ENCODE results near the gene CNDP1.

Gene CNDP1

DNA sequence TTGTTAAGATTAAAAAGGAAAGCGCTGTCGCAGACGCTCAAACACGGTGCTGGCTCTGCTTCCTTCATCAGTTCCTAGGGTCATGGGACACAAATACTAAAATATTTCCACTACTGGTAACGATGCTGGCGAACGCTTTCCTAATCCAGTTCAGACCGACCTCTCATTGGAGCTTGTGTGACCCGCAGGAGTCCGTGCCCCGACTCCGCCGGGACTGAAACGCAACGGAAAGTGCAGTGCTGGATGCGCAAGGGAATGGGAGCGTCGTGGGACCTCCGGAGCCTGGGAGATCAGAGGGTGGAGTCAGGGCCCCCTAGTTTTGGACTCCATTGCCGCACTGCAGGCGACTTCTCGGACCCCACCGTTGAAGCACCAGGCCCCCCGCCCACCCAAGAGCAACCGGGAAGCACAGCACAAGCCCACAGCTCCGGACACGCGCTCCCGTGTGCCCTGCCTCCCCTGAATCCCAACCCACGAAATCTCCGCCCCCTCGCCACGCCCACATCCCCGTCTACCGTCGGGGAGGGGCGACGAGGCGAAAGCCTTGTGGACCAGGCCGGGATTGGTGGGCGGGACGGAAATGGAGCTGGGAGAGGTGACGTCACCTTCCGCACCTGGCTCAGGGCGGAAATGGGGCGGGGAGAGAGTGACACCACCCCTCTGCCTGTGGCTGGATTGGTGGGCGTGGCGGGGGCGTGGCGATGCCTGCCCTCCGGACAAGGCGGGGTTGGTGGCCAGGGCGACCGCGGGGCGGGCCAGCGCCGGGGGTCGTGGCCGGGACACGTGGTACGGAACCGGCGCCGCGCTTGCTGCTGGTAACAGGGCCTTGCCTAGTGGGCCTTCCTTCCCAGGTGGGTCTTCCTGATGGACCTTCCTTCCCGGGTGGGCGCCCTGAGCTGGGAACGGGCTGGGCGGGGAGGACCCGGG is 38.5 kb upstream of the CNDP1 start, which contains the start of gene CNDP2:
TSS of gene CNDP2 (plus strand) at position 783 of the 927 bp plus-strand sequence. CDS start 3,611 bp downstream, outside the sequence.
- peak within 1 kb of the TSS; percentile 73 for H2BK5ac ChIP-seq (ENCODE audit: low read depth, low read length, poor library complexity)
- no peaks in the 10 kb centered on the region for H3K27me3 ChIP-seq (ENCODE audit: insufficient read depth, low read length)
- no peaks in the 10 kb centered on the region for H3K9me3 ChIP-seq (ENCODE audit: insufficient read depth, low read depth, low read length)
- no peak within 1 kb of the TSS for H3K23ac ChIP-seq (ENCODE audit: low read length)
- peak within 1 kb of the TSS; percentile 88 for H3K18ac ChIP-seq (ENCODE audit: low read length)
- no CpG with 5 or more reads among the region's 71 CpGs for WGBS (ENCODE audit: extremely low coverage, insufficient coverage, insufficient read length)
- peak within 1 kb of the TSS; percentile 59 for H2AK5ac ChIP-seq (ENCODE audit: low read length)
- H3K27ac ChIP-seq (ENCODE audit: low read depth, low read length): peak within 1 kb of the TSS; percentile 60
- peak within 1 kb of the TSS; percentile 98 for H3K4me3 ChIP-seq (ENCODE audit: low read depth, low read length)
- H3K4me2 ChIP-seq (ENCODE audit: low read length): peak within 1 kb of the TSS; percentile 92
- peak within 1 kb of the TSS; percentile 78 for H3K14ac ChIP-seq (ENCODE audit: low read length)
- peaks cover 0 to 2% of the 10 kb centered on the region in 2 experiments for H3K36me3 ChIP-seq (ENCODE audit: control insufficient read depth in 1 of 2, insufficient read depth in 2 of 2, low read length in 2 of 2)
- peaks cover 12% of the 10 kb centered on the region for H3K79me2 ChIP-seq (ENCODE audit: control insufficient read depth, insufficient read depth, low read length, poor library complexity)
- peak within 1 kb of the TSS; percentile 96 for H3K9ac ChIP-seq (ENCODE audit: low read length)
- H4K91ac ChIP-seq (ENCODE audit: low read depth, low read length): peak within 1 kb of the TSS; percentile 79
- peaks cover 9% of the 10 kb centered on the region for H3K79me1 ChIP-seq (ENCODE audit: low read length)
- peak within 1 kb of the TSS; percentile 82 for H4K12ac ChIP-seq (ENCODE audit: low read depth, low read length)
- peak within 1 kb of the TSS; percentile 66 for H3K4ac ChIP-seq (ENCODE audit: low read depth, low read length)
- H4K8ac ChIP-seq (ENCODE audit: low read depth, low read length): peak within 1 kb of the TSS; percentile 85
- peaks cover 18 to 19% of the 10 kb centered on the region in 2 experiments for H3K4me1 ChIP-seq (ENCODE audit: control insufficient read depth in 1 of 2, insufficient read depth in 2 of 2, low read length in 2 of 2)
- peak within 1 kb of the TSS; percentile 62 for H2BK120ac ChIP-seq (ENCODE audit: insufficient read depth, low read length, poor library complexity)
- H2AFZ ChIP-seq (ENCODE audit: insufficient read depth, low read length, poor library complexity): peak within 1 kb of the TSS; percentile 61
- peak within 1 kb of the TSS; percentile 16 for H2BK12ac ChIP-seq (ENCODE audit: low read length)
- DNase-seq: peak; percentile 99 to 100

DNA sequence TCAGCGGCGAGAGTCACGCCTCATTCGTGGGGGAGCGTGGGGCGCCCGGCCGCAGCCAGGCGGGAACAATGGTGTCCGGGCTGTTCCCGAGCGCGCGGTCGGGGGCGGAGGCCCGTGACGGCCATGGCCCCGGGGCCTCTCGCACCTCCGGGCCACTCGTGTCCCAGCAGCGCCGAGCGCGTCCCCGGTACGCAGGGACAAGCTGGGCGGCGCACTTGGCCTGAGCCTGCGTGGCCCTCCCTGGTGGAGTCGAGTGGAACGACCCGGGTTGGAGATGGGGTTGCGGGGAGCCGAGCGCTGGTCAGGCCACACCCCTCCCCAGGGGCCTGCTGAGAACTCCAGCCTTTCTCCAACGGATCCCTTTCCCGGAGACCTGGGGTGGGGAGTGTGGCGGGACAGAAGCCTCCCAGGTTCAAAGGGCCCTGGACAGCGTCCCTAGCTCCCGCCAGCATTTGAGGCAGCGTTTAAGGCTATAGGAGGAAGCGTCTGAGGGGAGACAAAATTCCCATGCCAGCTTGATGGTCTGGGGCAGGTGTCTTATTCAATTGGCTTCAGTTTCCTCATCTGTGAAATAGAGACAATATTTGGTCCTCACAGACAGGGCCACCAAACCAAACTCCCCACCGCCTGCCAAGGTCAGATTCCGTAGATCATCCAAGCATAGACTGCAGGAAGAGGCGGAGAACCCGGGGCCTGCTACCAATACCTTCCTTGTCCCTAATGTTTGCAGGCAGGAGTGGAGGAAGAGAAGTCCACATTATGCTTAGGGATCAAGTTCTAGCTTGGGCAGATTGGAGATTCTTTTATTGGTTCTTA is 37.6 kb upstream of the CNDP1 start:
- Histone ChIP-seq H4K12ac (ENCODE audit: low read depth, low read length) (peak overlapping the region; percentile 82), H2BK12ac (ENCODE audit: low read length) (peak overlapping the region; percentile 16), H3K9ac (ENCODE audit: low read length) (peak overlapping the region; percentile 96), H4K8ac (ENCODE audit: low read depth, low read length) (peak overlapping the region; percentile 73), H2BK5ac (ENCODE audit: low read depth, low read length, poor library complexity) (peak overlapping the region; percentile 73), H4K91ac (ENCODE audit: low read depth, low read length) (peak overlapping the region; percentile 79), H3K4ac (ENCODE audit: low read depth, low read length) (peak overlapping the region; percentile 66), H3K27ac (ENCODE audit: low read depth, low read length) (peak overlapping the region; percentile 60), H3K23ac (ENCODE audit: low read length) (no peak overlapping the region), H3K36me3 (ENCODE audit: control insufficient read depth in 1 of 2, insufficient read depth in 2 of 2, low read length in 2 of 2) (peaks cover 0 to 2% of the 10 kb centered on the region in 2 experiments), H3K4me1 (ENCODE audit: control insufficient read depth in 1 of 2, insufficient read depth in 2 of 2, low read length in 2 of 2) (peaks cover 18 to 19% of the 10 kb centered on the region in 2 experiments), H3K4me3 (ENCODE audit: low read depth, low read length) (peak overlapping the region; percentile 98), H2BK120ac (ENCODE audit: insufficient read depth, low read length, poor library complexity) (peak overlapping the region; percentile 62), H3K27me3 (ENCODE audit: insufficient read depth, low read length) (no peaks in the 10 kb centered on the region), H2AFZ (ENCODE audit: insufficient read depth, low read length, poor library complexity) (peak overlapping the region; percentile 61), H2AK5ac (ENCODE audit: low read length) (peak overlapping the region; percentile 59), H3K79me2 (ENCODE audit: control insufficient read depth, insufficient read depth, low read length, poor library complexity) (peaks cover 15% of the 10 kb centered on the region), H3K14ac (ENCODE audit: low read length) (peak overlapping the region; percentile 78), H3K79me1 (ENCODE audit: low read length) (peaks cover 12% of the 10 kb centered on the region), H3K9me3 (ENCODE audit: insufficient read depth, low read depth, low read length) (no peaks in the 10 kb centered on the region), H3K4me2 (ENCODE audit: low read length) (peak overlapping the region; percentile 72), H3K18ac (ENCODE audit: low read length) (peak overlapping the region; percentile 88)
- no CpG with 5 or more reads among the region's 48 CpGs for WGBS (ENCODE audit: extremely low coverage, insufficient coverage, insufficient read length)
- DNase-seq: peak; percentile 43 to 57

GRCh38 chr18:74497324-74497676 is 37.0 kb upstream of the CNDP1 start:
- Histone ChIP-seq H4K8ac (ENCODE audit: low read depth, low read length) (no peak overlapping the region), H3K4me2 (ENCODE audit: low read length) (peak overlapping the region; percentile 72), H3K79me2 (ENCODE audit: control insufficient read depth, insufficient read depth, low read length, poor library complexity) (peaks cover 15% of the 10 kb centered on the region), H3K79me1 (ENCODE audit: low read length) (peaks cover 12% of the 10 kb centered on the region), H2AFZ (ENCODE audit: insufficient read depth, low read length, poor library complexity) (no peak overlapping the region), H3K9me3 (ENCODE audit: insufficient read depth, low read depth, low read length) (no peaks in the 10 kb centered on the region), H3K4me3 (ENCODE audit: low read depth, low read length) (no peak overlapping the region), H3K14ac (ENCODE audit: low read length) (no peak overlapping the region), H2BK5ac (ENCODE audit: low read depth, low read length, poor library complexity) (no peak overlapping the region), H3K4me1 (ENCODE audit: control insufficient read depth in 1 of 2, insufficient read depth in 2 of 2, low read length in 2 of 2) (peaks cover 18 to 19% of the 10 kb centered on the region in 2 experiments), H2BK12ac (ENCODE audit: low read length) (peak overlapping the region; percentile 53), H3K18ac (ENCODE audit: low read length) (no peak overlapping the region), H2BK120ac (ENCODE audit: insufficient read depth, low read length, poor library complexity) (no peak overlapping the region), H3K27me3 (ENCODE audit: insufficient read depth, low read length) (no peaks in the 10 kb centered on the region), H4K91ac (ENCODE audit: low read depth, low read length) (no peak overlapping the region), H3K9ac (ENCODE audit: low read length) (no peak overlapping the region), H2AK5ac (ENCODE audit: low read length) (no peak overlapping the region), H3K23ac (ENCODE audit: low read length) (no peak overlapping the region), H3K4ac (ENCODE audit: low read depth, low read length) (peak overlapping the region; percentile 72), H3K36me3 (ENCODE audit: control insufficient read depth in 1 of 2, insufficient read depth in 2 of 2, low read length in 2 of 2) (peaks cover 0 to 2% of the 10 kb centered on the region in 2 experiments), H3K27ac (ENCODE audit: low read depth, low read length) (no peak overlapping the region), H4K12ac (ENCODE audit: low read depth, low read length) (no peak overlapping the region)
- no peak for DNase-seq
- no CpG with 5 or more reads among the region's 8 CpGs for WGBS (ENCODE audit: extremely low coverage, insufficient coverage, insufficient read length)

GRCh38 chr18:74497778-74498177 is 36.5 kb upstream of the CNDP1 start:
- Histone ChIP-seq H4K12ac (ENCODE audit: low read depth, low read length) (no peak overlapping the region), H2BK5ac (ENCODE audit: low read depth, low read length, poor library complexity) (no peak overlapping the region), H2BK120ac (ENCODE audit: insufficient read depth, low read length, poor library complexity) (no peak overlapping the region), H3K36me3 (ENCODE audit: control insufficient read depth in 1 of 2, insufficient read depth in 2 of 2, low read length in 2 of 2) (peaks cover 2 to 4% of the 10 kb centered on the region in 2 experiments), H3K9ac (ENCODE audit: low read length) (no peak overlapping the region), H2AFZ (ENCODE audit: insufficient read depth, low read length, poor library complexity) (no peak overlapping the region), H3K14ac (ENCODE audit: low read length) (no peak overlapping the region), H3K9me3 (ENCODE audit: insufficient read depth, low read depth, low read length) (no peaks in the 10 kb centered on the region), H4K91ac (ENCODE audit: low read depth, low read length) (no peak overlapping the region), H3K27ac (ENCODE audit: low read depth, low read length) (no peak overlapping the region), H2BK12ac (ENCODE audit: low read length) (no peak overlapping the region), H3K79me1 (ENCODE audit: low read length) (peaks cover 14% of the 10 kb centered on the region), H3K4me2 (ENCODE audit: low read length) (no peak overlapping the region), H3K18ac (ENCODE audit: low read length) (no peak overlapping the region), H3K27me3 (ENCODE audit: insufficient read depth, low read length) (no peaks in the 10 kb centered on the region), H3K79me2 (ENCODE audit: control insufficient read depth, insufficient read depth, low read length, poor library complexity) (peaks cover 16% of the 10 kb centered on the region), H3K4me3 (ENCODE audit: low read depth, low read length) (no peak overlapping the region), H3K23ac (ENCODE audit: low read length) (no peak overlapping the region), H2AK5ac (ENCODE audit: low read length) (no peak overlapping the region), H3K4ac (ENCODE audit: low read depth, low read length) (peak overlapping the region; percentile 72), H4K8ac (ENCODE audit: low read depth, low read length) (no peak overlapping the region), H3K4me1 (ENCODE audit: control insufficient read depth in 1 of 2, insufficient read depth in 2 of 2, low read length in 2 of 2) (peaks cover 18 to 19% of the 10 kb centered on the region in 2 experiments)
- no CpG with 5 or more reads among the region's 3 CpGs for WGBS (ENCODE audit: extremely low coverage, insufficient coverage, insufficient read length)
- peak in 1 of 2 donors; percentile 3 for DNase-seq
